Measurements from ENCODE around the gene NKX6-2. TPM values are rescaled to one million over a fixed set of nuclear protein-coding genes. Genes with fewer than 3 reads are reported as not detected.

Gene NKX6-2
- polyA plus RNA-seq, 1 donor from 2014 or later, result not detected

- Histone ChIP-seq H2AFZ (ENCODE audit: low read depth, low read length) (no peak overlapping the region), H3K4me3 (ENCODE audit: low read length) (no peak overlapping the region), H3K9me2 (ENCODE audit: insufficient read depth, low read length) (no peaks in the 10 kb centered on the region), H3K36me3 (ENCODE audit: insufficient read depth, low read length) (no peaks in the 10 kb centered on the region), H3K4me2 (ENCODE audit: low read length) (no peak overlapping the region), H3F3A (ENCODE audit: insufficient read depth, low read length, poor library complexity, severe bottlenecking) (no peaks in the 10 kb centered on the region), H3K27ac (ENCODE audit: low read length) (no peak overlapping the region), H3K79me2 (replicated peaks; ENCODE audit: insufficient read depth, low read length) (no peaks in the 10 kb centered on the region), H4K20me1 (ENCODE audit: insufficient read depth) (no peaks in the 10 kb centered on the region), H3K9ac (ENCODE audit: low read length) (no peak overlapping the region), H3K9me3 (ENCODE audit: low read length) (no peaks in the 10 kb centered on the region), H3K27me3 (ENCODE audit: insufficient read depth, low read depth, low read length) (no peaks in the 10 kb centered on the region)
- TF ChIP-seq SMC3 (conservative IDR thresholded peaks at IDR 0.05; ENCODE audit: poor library complexity) (no peak), POLR2AphosphoS5 (IDR thresholded peaks at IDR 0.05) (no peak), EZH2 (IDR thresholded peaks at IDR 0.05; ENCODE audit: borderline replicate concordance, insufficient read depth, low read length, poor library complexity, severe bottlenecking) (no peak), REST (IDR thresholded peaks at IDR 0.05; ENCODE audit: borderline replicate concordance) (no peak), EP300 (conservative IDR thresholded peaks at IDR 0.05; ENCODE audit: poor library complexity, severe bottlenecking) (no peak), RAD21 (conservative IDR thresholded peaks at IDR 0.05) (no peak), MXI1 (conservative IDR thresholded peaks at IDR 0.05; ENCODE audit: poor library complexity, severe bottlenecking) (no peak), TAF1 (IDR thresholded peaks at IDR 0.05; ENCODE audit: low read depth) (no peak), CTCF (IDR thresholded peaks at IDR 0.05; ENCODE audit: poor library complexity, severe bottlenecking) (no peak)
These were observed 21.7 kb upstream of the NKX6-2 start for GRCh38 chr10:132807621-132808049.

- no peaks in the 10 kb centered on the region for H3K9me2 ChIP-seq (ENCODE audit: insufficient read depth, low read length)
- no peaks in the 10 kb centered on the region for H3K36me3 ChIP-seq (ENCODE audit: insufficient read depth, low read length)
- H3K4me3 ChIP-seq (ENCODE audit: low read length), result no peak overlapping the region
- H3K9me3 ChIP-seq (ENCODE audit: low read length), result peaks cover 4% of the 10 kb centered on the region
- no peaks in the 10 kb centered on the region for H4K20me1 ChIP-seq (ENCODE audit: insufficient read depth)
- H3F3A ChIP-seq (ENCODE audit: insufficient read depth, low read length, poor library complexity, severe bottlenecking), result no peaks in the 10 kb centered on the region
- no peak overlapping the region for H3K4me2 ChIP-seq (ENCODE audit: low read length)
- TF ChIP-seq REST (IDR thresholded peaks at IDR 0.05; ENCODE audit: borderline replicate concordance) (no peak), POLR2AphosphoS5 (IDR thresholded peaks at IDR 0.05) (no peak), RAD21 (conservative IDR thresholded peaks at IDR 0.05) (no peak), TAF1 (IDR thresholded peaks at IDR 0.05; ENCODE audit: low read depth) (no peak), CTCF (IDR thresholded peaks at IDR 0.05; ENCODE audit: poor library complexity, severe bottlenecking) (no peak), SMC3 (conservative IDR thresholded peaks at IDR 0.05; ENCODE audit: poor library complexity) (no peak), EZH2 (IDR thresholded peaks at IDR 0.05; ENCODE audit: borderline replicate concordance, insufficient read depth, low read length, poor library complexity, severe bottlenecking) (no peak), MXI1 (conservative IDR thresholded peaks at IDR 0.05; ENCODE audit: poor library complexity, severe bottlenecking) (no peak), EP300 (conservative IDR thresholded peaks at IDR 0.05; ENCODE audit: poor library complexity, severe bottlenecking) (no peak)
- H3K9ac ChIP-seq (ENCODE audit: low read length), result no peak overlapping the region
- H3K27me3 ChIP-seq (ENCODE audit: insufficient read depth, low read depth, low read length), result no peaks in the 10 kb centered on the region
- no peak overlapping the region for H2AFZ ChIP-seq (ENCODE audit: low read depth, low read length)
- no peaks in the 10 kb centered on the region for H3K79me2 ChIP-seq (replicated peaks; ENCODE audit: insufficient read depth, low read length)
- H3K27ac ChIP-seq (ENCODE audit: low read length), result no peak overlapping the region
These were observed 20.6 kb upstream of the NKX6-2 start for GRCh38 chr10:132806561-132807003.
